SU-DHL-6 (cell line): ENCODE measurements around the gene SMC2.

Experiments
- EZH2phosphoT487 ChIP-seq: fragments of 200-600 bp; sonication (generic), shearing (Covaris generic); conservative IDR thresholded peaks from 2 replicates; pipeline ENCODE4 v1.6.1; 2018; ENCODE audit warnings: mild to moderate bottlenecking, antibody characterized with exemption, low read length, moderate library complexity, mixed read lengths
- TF ChIP-seq, protein P1 (sequence below): fragments of 200-600 bp; sonication (generic); IDR thresholded peaks from one replicate; pipeline ENCODE4 v1.5.1; 2017; ENCODE audit warnings: antibody characterized with exemption, mild to moderate bottlenecking, low read length, moderate library complexity; ENCODE audit not compliant: insufficient read depth, poor library complexity, severe bottlenecking

- TF ChIP-seq, protein P1, sequence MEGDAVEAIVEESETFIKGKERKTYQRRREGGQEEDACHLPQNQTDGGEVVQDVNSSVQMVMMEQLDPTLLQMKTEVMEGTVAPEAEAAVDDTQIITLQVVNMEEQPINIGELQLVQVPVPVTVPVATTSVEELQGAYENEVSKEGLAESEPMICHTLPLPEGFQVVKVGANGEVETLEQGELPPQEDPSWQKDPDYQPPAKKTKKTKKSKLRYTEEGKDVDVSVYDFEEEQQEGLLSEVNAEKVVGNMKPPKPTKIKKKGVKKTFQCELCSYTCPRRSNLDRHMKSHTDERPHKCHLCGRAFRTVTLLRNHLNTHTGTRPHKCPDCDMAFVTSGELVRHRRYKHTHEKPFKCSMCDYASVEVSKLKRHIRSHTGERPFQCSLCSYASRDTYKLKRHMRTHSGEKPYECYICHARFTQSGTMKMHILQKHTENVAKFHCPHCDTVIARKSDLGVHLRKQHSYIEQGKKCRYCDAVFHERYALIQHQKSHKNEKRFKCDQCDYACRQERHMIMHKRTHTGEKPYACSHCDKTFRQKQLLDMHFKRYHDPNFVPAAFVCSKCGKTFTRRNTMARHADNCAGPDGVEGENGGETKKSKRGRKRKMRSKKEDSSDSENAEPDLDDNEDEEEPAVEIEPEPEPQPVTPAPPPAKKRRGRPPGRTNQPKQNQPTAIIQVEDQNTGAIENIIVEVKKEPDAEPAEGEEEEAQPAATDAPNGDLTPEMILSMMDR: no peak
- TF ChIP-seq EZH2phosphoT487: no peak
Observed at GRCh38 chr9:104143550-104143910, 49.4 kb downstream of the SMC2 start.
